Epithelial cell of proximal tubule (primary cell): ENCODE measurements around the gene PVALEF. TPM values are rescaled to one million over a fixed set of nuclear protein-coding genes. Genes with fewer than 3 reads are reported as not detected.
A peak's percentile ranks its signal among the peaks of the same experiment; 100 is the strongest.

Source experiments
- DNase-seq: peaks from one replicate; pipeline ENCODE4 v3.0.0-alpha.2; 2011; ENCODE audit warnings: low read depth
- H3K4me3 ChIP-seq: 2 replicates; pipeline ENCODE4 v1.5.1; 2011; ENCODE audit warnings: low read depth, mild to moderate bottlenecking, low read length
- total RNA-seq: library from RNA; depleted of rRNA; stranded (reverse); fragments of >200 nt; gene quantifications from 2 replicates; pipeline ENCODE4 v1.2.3, GENCODE V29; 2015
- TF ChIP-seq, protein P1 (sequence below): conservative IDR thresholded peaks from 2 replicates; pipeline ENCODE4 v1.5.1; 2012; ENCODE audit warnings: low read depth, mild to moderate bottlenecking, low read length

Gene PVALEF
- total RNA-seq, 1 donor from 2014 or later = not detected

DNA sequence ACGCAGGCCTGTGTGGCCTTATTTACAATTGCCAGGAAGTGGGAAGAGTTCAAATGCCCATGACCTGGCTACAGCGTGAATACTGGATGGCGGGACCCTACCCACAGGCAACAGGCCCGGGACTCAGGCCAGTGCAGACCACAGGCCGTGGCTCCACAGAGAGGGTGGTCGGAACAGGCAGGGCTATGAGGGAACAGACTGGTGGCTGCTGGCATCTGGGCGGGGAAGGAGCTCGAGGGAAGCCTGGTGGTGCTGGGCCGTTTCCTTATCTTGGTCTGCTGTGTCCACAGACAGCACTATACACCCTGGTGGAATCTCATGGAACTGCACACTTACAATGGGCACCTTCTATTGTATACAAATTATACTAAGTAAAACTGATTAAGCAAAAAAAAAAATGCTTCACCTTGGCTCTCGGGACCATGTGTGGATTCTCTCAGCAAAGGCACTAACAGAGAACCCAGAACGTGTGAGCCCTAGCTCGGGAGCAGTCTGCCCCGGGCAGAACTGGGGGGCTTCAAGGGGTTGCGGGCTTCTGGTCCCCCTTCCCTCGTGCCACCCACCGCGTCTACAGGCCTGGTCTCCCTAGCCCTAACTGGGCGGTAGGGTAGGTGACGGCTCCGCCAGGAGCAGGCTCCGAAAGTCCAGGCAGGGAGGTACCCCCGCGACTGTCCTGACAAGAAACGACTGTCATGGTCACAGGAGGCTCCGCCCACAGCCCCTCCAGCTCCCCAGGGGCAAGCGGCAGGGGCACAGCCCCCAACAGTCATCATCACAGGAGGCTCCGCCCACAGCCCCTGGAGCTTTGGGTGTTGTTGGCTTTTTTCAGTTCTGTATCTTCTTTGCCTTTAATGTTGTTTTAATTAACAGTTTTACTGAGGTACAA, 35.6 kb downstream of the PVALEF start:
- no peak overlapping the region for H3K4me3 ChIP-seq
- TF ChIP-seq, protein P1, sequence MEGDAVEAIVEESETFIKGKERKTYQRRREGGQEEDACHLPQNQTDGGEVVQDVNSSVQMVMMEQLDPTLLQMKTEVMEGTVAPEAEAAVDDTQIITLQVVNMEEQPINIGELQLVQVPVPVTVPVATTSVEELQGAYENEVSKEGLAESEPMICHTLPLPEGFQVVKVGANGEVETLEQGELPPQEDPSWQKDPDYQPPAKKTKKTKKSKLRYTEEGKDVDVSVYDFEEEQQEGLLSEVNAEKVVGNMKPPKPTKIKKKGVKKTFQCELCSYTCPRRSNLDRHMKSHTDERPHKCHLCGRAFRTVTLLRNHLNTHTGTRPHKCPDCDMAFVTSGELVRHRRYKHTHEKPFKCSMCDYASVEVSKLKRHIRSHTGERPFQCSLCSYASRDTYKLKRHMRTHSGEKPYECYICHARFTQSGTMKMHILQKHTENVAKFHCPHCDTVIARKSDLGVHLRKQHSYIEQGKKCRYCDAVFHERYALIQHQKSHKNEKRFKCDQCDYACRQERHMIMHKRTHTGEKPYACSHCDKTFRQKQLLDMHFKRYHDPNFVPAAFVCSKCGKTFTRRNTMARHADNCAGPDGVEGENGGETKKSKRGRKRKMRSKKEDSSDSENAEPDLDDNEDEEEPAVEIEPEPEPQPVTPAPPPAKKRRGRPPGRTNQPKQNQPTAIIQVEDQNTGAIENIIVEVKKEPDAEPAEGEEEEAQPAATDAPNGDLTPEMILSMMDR = peak; percentile 64
- no peak for DNase-seq

DNA sequence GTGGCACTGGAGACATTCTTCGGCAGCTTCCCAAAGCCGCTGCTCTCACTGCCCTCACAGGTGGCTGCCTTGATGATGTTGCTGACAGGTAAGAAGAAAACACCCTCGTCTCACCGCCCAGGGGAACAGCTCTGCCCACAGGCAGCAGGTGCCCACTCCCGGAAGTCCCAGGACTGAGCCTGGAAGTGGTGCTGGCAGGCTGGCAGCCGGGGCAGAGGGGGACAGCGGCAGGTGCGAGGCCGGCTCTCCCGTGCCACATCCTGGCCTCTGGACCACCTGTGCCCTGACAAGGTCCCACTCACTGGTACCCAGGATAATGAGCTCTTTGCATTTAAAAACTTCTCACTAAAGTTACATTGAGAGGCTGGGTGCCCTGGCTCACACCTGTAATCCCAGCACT, 37.0 kb downstream of the PVALEF start:
- H3K4me3 ChIP-seq = no peak overlapping the region
- DNase-seq = no peak
- TF ChIP-seq, protein P1 = no peak

DNA sequence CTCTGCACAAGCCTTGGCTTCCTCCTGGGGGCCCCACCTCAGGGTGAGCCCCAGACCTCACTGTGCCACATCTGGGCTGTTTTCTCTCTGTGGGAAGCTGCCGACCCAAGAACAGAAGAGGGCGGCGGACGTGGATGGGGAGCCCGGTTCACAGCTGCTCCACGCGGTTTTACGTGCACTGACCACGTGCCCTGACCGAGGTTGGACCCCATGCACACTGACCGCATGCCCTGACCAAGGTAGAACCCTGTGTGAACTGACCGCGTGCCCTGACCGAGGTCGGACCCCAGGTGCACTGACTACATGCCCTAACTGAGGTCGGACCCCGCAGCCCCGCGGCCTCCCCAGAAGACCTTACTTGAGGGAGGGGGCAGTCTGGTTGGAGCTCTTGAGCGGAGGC, 37.8 kb downstream of the PVALEF start:
- DNase-seq = no peak
- H3K4me3 ChIP-seq = no peak overlapping the region
- TF ChIP-seq, protein P1 = no peak

DNA sequence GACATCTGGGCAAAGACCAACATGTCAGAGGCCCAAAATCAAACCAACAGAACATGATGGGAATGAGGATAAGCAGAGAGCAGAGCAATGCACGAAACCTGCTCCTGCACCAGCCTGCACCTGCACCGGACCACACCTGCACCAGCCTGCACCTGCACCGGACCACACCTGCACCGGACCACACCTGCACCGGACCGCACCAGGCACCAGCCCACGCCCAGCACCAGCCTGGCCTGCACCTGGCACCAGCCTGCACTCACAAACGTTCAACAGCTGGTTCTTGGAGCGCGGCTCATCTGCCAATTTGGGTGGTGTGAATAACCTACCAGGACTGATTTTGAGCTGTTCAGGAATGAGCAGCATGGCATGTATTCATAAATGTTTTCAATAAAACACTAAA, 39.3 kb downstream of the PVALEF start:
- TF ChIP-seq, protein P1 = no peak
- no peak overlapping the region for H3K4me3 ChIP-seq
- no peak for DNase-seq

DNA sequence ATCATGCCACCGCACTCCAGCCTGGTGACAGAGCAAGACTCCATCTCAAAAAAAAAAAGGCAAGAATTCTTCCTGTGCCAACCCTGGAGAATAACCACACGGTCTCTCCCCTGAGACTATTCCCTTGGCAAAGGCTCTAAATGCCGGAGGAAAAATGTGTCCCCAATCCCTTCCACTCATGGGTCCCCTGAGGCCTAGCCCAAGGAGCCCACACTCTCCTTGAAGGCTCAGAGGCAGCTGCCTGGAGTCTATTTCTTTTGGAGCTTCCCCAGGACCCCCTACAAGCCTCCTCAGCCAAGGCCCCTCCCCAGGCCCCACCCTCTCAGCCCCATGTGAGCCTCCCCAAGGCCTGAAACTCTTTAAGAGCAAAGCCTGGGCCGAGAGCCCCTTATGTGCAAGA, 40.9 kb downstream of the PVALEF start:
- no peak overlapping the region for H3K4me3 ChIP-seq
- TF ChIP-seq, protein P1 = no peak
- no peak for DNase-seq

DNA sequence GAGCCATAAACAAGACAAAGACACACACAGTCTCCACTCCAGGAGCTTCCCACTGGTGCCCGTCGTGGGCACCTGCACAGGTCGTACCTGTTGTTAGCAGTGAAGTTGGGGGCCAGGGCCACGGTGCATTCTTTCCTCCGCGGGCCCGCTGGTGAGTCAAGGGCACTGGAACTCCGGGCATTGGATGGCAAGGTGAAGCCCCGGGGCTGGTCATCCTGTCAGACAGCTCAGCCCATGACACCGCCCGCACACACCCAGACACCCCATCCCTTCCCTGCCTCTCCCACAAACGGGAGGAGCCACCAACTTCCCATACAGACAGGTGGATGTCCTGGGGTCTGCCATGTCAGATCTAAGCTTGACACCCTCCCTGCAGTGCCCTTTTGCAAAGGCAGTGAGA, 41.4 kb downstream of the PVALEF start:
- H3K4me3 ChIP-seq = no peak overlapping the region
- no peak for DNase-seq
- TF ChIP-seq, protein P1 = no peak
